ENCODE measurements around the gene HPCAL1.

HPCAL1 gene

DNA sequence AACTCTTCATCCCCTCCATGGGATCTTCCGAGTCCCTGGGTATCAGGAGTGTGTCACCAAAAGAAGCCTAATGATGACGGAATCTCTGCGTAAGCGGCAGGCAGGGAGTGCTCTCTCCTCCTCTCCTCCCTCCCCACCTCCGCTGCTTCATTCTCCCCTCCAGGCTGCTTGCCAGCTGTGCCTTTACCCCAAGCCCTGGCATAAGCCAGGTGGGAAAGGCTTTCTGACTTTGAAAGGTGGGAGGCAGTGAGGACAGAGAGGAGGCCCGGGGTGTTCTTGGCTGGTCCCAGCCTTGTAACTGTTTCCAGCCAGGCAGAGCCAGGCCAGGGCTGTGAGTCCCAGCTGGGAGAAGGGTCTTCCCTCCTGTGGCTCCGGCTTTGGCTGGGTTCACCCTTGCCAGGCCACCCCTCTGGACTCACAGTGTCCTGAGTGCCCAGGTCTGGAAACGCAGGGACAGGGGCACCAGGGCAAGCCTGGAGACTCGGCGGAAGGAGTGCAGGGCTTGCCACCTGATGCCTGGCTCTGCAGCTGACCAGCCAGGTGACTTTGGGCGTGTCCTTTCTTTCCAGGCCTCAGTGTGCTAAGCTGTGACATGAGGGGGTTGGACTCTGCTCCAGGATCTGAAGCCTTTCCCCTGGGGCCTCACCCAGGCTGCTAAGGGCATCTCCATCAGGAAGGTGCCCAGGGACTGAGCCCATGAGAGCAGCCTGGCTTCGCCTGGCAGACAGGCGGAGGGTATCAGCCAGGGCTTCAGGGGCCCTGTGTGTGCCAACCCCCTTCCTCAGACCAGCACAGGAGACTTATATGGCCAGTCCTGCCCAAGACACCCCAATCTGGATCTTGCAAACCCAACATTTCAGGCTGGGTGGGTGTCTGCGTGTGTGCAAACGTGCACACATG, 32.7 kb upstream of the HPCAL1 start:
- DNase-seq, result no peak

DNA sequence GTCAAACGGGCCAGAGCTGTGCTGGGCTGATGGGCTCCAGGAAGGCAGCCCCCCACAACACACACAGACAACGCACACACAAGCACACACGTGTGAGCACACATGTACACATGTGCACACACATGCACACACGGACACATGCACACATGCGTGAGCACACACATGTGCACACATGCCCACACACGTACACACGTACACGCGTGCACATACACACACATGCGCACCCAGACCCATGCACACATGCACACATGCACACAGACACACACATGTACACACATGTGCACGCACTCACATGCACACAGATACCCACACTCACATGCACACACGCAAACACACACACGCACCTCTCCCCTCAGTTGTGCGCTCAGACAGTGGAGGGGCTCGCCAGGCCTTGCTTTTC, 31.2 kb upstream of the HPCAL1 start:
- no peak for DNase-seq

DNA sequence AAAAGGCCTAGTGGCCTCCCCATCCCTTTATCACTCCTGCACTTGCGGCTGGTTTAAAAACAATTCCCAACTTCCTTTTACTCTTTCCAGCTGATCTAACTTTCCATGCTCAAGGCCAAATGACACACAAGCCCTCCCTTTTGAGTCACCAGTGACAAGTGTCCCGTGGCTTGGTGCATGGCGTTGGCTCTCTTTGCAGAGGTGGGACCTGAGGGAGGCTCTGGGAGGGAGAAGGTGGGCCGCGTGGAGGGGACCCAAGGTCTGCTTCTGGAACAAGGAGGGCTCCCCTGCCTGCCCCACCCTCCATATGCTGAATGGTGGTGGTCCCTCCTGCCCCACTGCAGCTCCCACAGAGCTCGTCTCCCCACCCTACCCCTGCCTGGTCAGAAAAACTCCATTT, 30.8 kb upstream of the HPCAL1 start:
- no peak for DNase-seq

DNA sequence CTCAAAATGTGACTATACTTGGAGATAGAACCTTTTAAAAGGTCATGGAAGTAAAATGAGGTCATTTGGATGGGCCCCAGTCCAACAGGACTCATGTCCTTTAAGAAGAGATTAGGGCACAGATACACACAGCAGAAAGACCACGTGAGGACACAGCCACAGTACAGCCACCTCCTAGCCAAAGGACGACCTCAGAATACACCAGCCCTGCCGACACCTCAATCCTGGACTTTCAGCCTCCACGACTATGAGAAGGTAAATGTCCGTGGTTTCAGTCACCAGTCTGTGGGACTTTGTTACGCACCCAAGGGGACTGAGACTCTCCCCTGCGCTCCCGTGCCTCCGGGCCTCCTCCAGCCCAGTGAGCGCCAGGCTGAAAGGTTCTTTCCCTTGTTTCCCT, 30.2 kb upstream of the HPCAL1 start:
- no peak for DNase-seq

DNA sequence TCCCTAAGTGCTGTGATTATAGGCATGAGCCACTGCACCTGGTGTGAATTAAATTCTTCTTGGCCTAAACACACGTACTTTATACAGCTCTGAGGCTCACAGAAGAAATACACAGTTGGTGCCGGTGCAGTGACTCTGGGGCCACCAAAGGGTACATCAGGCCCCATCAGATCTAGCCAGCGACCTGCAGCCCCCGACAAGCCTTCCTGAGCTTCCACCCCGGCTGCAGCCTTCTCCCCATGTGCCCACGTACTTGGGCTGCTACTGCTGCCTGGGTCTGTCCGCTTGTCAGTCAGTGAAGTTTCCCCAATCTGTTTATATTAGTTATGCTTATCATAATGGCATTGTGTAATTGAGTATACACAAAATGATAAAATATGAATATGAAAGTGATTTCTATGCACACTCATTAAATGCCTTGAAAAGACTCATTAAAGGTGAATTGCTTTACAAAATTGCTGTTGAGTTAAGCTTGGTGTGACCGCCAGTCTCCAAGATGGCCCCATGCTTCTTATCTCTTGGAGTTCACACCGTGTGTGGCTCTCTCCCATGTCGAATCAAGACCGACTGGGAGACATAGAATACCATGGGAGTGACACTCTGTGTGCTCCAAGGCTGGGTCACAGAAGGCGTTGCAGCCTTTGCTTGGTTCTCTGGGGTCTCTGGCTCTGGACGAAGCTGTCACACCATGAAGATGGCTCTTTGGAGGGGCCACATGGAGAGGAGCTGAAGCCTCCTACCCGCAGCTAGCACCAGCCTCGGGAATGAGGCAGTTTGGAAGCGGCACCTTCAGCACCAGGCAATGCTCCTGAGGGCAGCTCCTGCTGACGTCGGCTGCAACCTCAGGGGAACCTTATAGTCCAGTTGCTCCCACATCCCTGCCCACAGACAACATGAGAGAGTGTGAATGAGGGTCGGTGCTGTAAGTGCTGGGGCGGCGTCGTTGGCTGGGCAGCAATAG, 29.2 kb upstream of the HPCAL1 start:
- no peak for DNase-seq

DNA sequence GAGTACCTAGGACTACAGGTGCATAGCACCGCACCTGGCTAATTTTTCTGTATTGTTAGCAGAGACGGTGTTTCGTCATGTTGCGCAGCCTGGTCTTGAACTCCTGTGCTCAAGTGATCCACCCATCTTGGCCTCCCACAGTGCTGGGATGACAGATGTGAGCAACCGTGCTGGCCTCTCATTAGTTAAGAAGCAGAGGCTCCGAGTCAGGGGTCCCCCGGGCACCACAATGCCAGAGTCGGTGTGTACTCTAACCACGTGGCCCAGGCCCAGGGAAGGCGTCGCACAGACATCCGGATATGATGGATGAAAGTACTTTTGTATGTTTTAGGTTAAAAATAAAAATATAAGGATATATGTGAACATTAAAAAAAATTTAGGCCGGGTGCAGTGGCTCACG, 28.3 kb upstream of the HPCAL1 start:
- DNase-seq, result no peak

DNA sequence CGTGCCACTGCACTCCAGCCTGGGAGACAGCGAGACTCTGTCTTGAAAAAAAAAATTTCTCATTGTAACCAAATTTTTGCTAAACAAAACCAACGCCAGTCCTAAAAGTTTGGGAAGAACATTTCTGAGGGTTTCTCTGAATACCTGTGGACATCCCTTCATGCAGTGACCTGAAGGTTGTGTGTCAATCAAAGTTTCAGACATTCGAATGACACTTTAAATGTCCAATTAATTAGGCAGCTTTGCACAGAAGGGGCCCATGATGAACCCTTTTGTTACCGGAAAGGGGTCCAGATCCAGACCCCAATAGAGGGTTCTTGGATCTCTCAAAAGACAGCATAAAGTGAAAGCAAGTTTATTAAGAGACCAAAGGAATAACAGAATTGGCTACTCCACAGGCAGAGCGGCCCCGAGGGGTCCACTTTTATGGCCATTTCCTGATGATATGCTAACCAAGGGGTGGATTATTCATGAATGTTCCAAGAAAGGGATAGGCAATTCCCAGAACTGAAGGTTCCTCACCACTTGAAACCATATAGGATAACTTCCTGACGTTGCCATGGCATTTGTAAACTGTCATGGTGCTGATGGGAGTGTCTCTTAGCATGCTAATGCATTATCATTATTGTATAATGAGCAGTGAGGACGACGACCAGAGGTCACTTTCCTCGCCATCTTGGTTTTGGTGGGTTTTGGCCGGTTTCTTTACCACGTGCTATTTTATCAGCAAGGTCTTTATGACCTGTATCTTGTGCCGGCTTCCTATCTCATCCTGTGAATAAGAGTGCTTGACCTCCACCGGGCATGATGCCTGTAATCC, 27.5 kb upstream of the HPCAL1 start:
- no peak for DNase-seq

DNA sequence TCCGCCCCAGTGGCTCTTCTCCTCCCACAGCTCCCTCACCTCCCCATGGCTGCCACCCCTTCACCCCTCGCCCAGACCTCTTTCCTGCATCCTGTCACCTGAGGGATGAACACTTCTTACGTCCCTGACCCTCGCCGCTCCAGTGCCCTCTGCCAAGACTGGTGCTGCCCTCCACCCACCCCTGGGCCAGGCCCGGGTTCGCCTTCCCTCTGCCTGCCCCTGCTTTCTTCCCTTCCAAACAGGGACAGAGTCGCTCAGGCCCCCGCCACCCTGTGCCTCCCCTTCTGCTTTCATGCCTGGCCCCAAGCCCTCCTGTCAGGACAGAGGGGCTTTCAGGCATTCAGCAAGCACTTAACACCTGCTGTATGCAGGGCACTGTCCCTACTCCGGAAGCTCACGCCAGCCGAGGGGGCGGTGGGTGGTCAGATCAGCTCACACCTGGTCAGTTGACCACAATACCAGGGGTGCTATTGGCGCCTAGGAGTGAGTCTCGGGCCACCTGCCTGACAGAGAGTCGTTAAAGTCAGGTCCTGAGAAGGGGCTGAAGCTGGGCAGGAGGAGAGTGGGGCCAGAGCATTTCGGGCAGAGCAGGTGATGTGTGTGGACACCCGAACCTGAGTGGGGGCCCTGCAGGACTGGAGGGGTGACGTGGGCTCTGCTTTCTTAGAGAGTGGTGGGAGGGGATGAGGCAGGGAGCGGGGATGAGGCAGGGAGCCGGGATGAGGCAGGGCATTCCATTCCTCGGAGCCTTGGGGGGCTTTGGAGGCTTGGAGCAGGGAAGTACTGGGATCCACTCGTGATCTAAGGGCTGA, 26.0 kb upstream of the HPCAL1 start:
- DNase-seq, result no peak

DNA sequence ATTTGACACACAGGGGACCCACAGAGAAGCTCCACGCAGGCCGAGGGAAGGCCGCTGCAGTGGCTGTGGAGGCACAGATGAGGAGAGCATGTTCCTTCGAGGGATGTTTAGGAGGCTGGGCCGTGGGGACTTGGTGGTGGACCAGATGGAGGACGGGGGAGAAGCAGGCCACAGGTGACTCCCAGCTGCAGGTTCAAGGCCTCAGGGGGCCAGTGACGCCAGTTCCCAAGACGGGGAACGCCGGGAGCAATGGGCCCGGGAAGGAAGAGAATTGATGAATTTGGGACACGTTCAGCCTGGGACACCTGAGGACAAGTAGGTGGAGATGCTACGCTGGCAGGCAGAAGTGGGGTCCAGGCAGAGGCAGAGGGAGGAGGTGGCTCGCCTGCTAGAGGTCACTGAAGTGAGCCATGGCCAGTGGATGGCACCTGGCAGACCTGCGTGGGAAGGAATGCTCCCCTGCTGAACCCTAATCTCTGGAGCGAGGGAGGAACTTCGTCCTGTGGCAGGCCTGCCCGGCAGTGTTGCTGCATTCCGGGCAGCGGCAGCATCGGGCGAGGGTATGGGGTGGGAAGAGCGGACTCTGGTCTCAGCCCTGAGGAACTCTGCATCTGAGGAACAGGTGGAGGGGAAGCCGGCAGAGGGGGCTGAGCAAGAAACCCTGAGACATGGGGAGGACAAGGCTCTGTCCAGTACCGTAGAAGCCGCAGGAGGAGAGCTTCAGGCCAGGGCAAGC, 25.2 kb upstream of the HPCAL1 start:
- no peak for DNase-seq

DNA sequence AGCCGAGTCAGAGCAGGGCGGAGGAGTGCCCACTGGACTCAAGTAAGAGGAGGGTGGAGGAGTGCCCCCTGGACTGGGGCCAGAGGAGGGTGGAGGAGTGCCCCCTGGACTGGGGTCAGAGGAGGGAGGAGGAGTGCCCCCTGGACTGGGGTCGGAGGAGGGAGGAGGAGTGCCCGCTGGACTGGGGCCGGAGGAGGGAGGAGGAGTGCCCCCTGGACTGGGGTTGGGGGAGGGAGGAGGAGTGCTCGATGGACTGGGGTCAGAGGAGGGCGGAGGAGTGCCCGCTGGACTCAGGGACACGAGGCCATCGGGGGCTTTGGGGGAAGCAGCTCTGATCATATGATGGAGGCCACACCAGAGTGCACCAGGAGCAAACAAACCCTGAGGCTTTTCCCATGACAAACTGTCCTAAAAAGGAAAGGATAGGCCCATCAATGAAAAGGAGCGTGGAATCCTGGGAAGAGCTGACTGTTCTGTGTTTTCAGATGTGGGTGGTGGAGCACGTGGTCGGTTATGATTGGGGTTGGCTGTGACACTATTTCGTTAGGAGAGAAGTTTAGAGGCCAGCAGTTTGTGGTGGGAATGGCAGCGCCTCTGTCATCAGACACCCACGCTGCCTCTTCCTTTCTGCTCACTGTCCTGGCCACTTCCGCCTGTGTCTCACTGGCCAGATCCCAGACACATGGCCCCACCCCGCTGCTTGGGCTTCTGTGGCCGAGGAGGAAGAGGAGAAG, 24.5 kb upstream of the HPCAL1 start:
- DNase-seq, result no peak

DNA sequence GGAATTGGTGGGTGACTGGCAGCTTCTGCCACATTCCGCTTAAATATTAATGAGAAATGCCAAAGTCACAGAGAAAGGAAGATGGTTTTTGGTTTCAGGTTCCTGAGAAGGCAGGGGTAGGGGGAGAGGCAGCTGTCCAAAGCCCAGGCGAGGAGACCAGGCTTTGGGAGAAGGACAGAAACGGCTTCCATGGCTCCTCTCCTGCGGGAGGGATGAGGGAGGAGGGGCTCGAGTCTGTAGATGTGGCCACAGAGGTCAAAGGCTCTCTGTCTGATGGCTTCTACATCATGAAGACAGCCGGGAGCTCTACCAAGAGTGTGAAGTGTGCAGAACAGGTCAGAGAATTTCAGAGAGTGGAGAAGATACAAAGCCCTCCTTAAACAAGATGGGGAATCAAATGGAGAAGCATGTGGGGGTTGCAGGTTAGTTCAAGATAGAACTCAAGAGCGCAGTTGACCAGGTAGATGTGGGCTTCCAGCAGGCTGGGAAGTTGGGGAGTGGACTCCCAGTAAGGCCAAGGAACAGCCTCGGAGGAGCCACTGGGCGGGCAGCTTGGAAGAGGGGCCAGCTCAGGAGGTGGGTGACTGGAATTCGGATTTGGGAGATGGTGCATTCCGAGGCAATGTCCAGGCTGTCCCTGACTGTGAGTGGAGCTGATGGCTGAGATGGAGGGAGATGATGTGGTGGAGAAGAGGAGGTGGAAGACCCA, 23.8 kb upstream of the HPCAL1 start:
- no peak for DNase-seq

DNA sequence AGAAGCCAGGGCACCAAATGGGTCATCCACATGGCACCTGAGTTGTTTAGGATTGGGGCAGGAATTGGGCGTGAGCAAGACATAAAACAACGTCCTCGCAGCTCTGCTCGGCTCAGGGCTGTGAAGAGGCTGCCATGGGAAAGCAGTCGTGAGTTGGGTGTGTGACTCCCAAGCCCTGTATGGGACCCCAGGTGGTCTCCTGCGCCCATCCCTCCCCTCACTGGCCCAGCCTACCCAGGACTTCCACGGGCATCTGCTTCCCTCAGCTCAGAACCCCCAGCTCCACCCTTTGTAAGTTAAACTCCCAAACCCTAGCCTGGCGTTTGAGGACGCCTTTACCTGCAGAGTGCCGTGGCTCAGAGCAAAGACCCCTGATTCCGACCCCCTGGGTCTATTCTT, 23.2 kb upstream of the HPCAL1 start:
- no peak for DNase-seq

DNA sequence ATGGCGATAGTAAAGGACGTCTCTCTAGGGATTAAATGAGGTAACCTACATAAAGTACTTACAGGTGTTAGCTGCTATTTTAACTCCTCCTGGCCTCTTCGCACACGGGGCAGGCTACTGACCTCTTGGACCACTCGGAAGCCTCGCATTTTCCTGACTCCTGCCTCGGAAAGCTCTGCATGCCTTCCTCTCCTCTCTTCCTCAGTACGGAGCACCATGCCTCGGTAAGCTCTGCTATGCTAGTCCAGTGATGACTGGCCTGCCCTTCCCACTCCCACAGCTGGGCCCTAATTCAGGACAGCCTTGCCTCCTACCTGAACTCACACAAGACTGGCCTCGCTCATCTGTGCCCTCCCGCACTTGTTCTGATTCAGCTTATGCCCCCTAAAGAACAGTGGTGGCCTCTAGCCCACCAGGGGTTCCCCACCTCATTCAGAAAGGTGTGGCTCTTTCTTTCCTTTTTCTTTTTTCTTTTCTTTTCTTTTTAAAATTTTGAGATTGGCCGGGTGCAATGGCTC, 22.7 kb upstream of the HPCAL1 start:
- no peak for DNase-seq

DNA sequence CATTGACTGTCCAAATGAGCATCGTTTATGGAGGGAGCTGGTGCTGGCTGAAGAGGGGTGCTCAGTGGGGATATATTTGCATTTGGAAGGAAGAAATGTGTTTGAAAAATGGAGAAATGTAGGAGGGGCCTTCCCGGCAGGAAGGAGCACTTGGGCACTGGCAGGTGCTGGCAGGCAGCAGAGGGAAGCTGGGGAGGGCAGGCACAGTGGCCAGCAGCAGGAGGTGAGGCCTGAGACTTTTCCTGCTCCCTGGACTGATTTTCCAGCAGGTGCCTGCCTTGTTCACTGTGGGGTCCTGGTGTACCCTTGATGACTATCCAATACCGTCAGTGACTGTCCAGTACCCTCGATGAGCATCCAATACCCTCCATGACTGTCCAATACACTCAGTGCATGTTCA, 20.8 kb upstream of the HPCAL1 start:
- no peak for DNase-seq

DNA sequence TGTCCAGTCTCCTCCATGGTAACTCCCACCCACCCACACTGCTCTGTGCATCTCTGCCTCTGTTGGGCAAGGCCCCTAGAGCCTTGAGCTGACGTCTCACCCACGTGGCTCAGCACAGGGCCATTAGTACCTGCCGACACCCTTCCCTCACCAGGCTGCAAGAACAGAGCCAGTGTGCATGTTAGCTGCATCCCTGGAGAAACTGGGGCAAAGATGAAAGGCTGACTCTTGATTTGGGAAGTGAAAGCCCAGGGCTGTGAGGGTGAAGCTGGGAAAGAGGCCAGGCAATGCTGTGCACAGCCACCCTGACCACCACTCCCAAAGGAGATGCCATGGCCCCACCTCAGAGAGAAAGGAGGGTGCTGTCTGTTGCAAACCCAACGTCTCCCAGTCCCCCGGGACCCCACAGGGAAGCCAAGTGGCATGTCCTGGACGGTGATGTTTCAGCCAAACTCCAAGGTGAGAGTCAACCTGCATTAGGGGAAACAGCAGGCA, 20.0 kb upstream of the HPCAL1 start:
- no peak for DNase-seq

DNA sequence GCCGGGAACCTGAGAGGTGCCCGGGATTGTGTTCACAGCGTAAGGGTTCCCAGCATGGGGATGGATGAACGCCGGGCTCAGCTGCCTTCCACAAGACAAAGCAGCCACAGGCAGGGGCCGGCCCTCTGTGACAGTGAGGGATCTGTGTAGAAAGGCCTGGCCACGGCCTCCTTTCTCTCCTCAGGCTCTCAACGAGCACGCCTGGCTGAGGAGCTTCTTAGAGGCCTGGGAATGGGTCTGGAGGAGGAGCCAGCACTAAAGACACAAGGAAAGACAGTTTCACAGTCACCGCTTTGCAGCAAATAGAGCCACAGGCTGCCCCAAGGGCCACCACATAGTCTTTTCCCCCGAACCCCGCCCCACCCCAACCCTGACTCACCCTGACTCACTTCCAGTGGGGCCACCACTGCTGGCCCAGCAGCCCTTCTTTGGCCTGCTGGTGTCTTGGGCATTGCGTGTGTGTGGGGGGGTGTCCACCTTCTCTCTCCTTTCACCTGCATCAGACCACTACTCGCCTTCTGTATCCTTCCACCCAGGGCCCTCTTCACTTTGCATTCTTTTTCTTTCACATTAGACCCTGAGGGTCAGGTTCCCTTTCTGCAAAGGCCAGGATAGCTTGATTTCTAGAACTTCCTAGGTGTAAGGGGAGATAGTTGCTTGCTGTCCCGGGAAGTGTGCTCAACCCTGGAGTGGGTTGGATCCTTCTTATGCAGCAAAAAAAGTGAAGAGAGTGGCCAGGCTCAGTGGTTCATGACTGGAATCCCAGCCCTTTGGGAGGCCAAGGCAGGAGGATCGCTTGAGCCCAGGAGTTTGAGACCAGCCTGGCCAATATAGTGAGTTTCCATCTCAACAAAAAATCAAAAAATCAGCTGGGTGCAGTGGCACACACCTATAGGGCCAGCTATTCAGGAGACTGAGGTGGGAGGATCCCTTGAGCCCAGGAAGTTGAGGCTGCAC, 19.3 kb upstream of the HPCAL1 start:
- DNase-seq, result no peak

DNA sequence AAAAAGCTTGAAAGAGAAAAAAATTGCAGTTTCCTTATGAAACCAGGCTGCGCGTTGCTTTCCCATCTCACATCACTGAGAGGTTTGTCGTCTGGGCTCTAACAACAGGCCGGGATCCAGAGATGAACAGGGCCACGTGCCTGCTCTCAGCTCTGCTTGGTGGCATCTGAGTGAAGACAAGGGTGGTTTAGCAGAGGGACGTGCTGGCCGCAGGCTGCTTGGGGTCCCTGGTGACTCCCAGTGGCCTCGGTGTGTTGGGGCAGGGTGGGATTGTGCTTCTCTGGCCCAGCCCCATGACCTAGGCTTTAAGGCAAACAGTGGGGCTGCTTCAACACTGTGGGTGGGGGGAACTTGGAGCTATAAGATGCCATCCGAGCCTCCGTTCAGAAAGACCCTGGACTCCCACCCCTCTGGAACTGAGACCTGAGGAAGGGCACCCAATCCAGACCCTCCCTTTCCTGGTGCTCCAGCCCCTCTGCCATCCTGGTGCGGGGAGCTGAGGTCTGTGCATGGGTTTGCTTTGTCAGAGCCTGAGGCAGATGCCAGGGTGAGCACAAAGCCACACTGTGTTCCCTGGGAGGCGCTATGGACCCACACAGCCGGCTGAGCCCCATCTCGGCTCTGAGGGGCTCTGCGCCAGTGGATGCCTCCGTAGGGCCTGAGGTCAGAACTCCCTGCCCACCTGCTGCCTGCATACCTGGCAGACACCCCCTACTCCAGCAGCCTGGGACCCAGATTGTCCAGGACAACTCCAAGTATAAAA, 18.4 kb upstream of the HPCAL1 start:
- DNase-seq, result no peak

DNA sequence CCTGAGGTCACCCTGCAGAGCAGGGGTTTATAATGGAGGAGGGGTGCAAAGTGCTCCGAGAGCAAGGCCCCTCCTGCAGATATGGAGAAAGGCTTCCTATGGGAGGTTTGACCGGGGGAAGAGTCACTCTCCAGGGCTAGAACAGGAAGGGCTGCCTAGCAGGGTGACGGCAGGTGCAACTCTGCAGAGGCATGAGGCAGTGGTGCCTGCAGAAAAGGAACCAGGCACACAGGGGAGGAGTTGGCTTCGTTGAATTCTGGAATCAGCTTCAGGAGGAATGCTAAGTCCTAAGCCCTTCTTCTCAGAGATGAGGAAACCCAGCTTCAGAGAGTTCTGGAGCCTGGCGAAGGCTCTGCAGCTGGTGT, 17.5 kb upstream of the HPCAL1 start:
- no peak for DNase-seq

Measured in NCI-H524 (cell line).